NCI-H1105 (cell line): ENCODE data around the gene ROBO3.

Source experiments
- DNase-seq: peaks from one replicate; lab custom pipeline; 2025; lab: John Stamatoyannopoulos, UW

Gene ROBO3

GRCh38 chr11:124892750-124893454, 27.7 kb downstream of the ROBO3 start:
- no peak for DNase-seq

- DNase-seq = no peak
These were observed 28.7 kb downstream of the ROBO3 start for GRCh38 chr11:124893781-124894401.

- no peak for DNase-seq
These were observed 29.6 kb downstream of the ROBO3 start for GRCh38 chr11:124894606-124895430.

- no peak for DNase-seq
These were observed 30.3 kb downstream of the ROBO3 start for GRCh38 chr11:124895471-124895971.

- no peak for DNase-seq
These were observed 31.0 kb downstream of the ROBO3 start for GRCh38 chr11:124896071-124896750.

GRCh38 chr11:124896821-124897391, 31.7 kb downstream of the ROBO3 start:
- no peak for DNase-seq

GRCh38 chr11:124897674-124898262, 32.5 kb downstream of the ROBO3 start, which contains the start of gene ROBO4:
TSS of gene ROBO4 (minus strand) at chr11:124897865. CDS start at chr11:124897795, 70 bp downstream.
- DNase-seq = no peak

- DNase-seq = no peak
These were observed 33.0 kb downstream of the ROBO3 start for GRCh38 chr11:124898263-124898680.

GRCh38 chr11:124898711-124899110, 33.5 kb downstream of the ROBO3 start:
- no peak for DNase-seq

GRCh38 chr11:124899383-124900145, 34.3 kb downstream of the ROBO3 start:
- no peak for DNase-seq

- no peak for DNase-seq
These were observed 35.2 kb downstream of the ROBO3 start for GRCh38 chr11:124900464-124900863.

GRCh38 chr11:124902616-124903015, 37.4 kb downstream of the ROBO3 start:
- no peak for DNase-seq

GRCh38 chr11:124915541-124916369, 50.5 kb downstream of the ROBO3 start:
- DNase-seq = no peak

- no peak for DNase-seq
These were observed 51.1 kb downstream of the ROBO3 start for GRCh38 chr11:124916370-124916710.

- no peak for DNase-seq
These were observed 51.9 kb downstream of the ROBO3 start for GRCh38 chr11:124917115-124917637.

GRCh38 chr11:124918950-124919349, 53.7 kb downstream of the ROBO3 start, which contains the start of gene HEPN1:
TSS of gene HEPN1 (plus strand) at chr11:124919250.
- no peak for DNase-seq

- no peak for DNase-seq
These were observed 54.7 kb downstream of the ROBO3 start for GRCh38 chr11:124919898-124920297.

GRCh38 chr11:124920356-124920755, 55.1 kb downstream of the ROBO3 start:
- no peak for DNase-seq

- no peak for DNase-seq
These were observed 55.8 kb downstream of the ROBO3 start for GRCh38 chr11:124920870-124921609.
